IMR-90 (cell line): Measurements from ENCODE around the gene TENM4. TPM values are rescaled to one million over a fixed set of nuclear protein-coding genes. Genes with fewer than 3 reads are reported as not detected.
A peak's percentile ranks its signal among the peaks of the same experiment; 100 is the strongest.

Source experiments
- ATAC-seq: fragments of 200-7000 bp; cut with Tn5 transposase; 2 replicates; pipeline ENCODE4 v1.9.1; 2020; ENCODE audit warnings: low read depth, mild to moderate bottlenecking, moderate library complexity
- BruUV-seq: library from RNA; stranded (reverse); fragments of 400-500 nt; replicated peaks from 2 replicates; lab custom pipeline; 2021; lab: Mats Ljungman, UMichigan
- CTCF ChIA-PET: fragments of 300-600 bp; formaldehyde crosslinking; extraction: SDS; loops from one replicate; lab custom pipeline; 2021; ENCODE audit warnings: antibody characterized with exemption; lab: Yijun Ruan, JAX
- POLR2A ChIA-PET: fragments of 300-600 bp; sonication (Branson Sonifier 250); formaldehyde crosslinking; loops from one replicate; lab custom pipeline; 2022; ENCODE audit warnings: antibody characterized with exemption; ENCODE audit not compliant: unreplicated experiment; lab: Charles Lee
- DNase-seq: peaks from one replicate; pipeline ENCODE4 v3.0.0; 2013
- H2AFZ ChIP-seq: replicated peaks from 2 replicates; pipeline ENCODE3; 2013; ENCODE audit warnings: low read length, mild to moderate bottlenecking; ENCODE audit not compliant: poor library complexity
- H2AK5ac ChIP-seq: 2 replicates; pipeline ENCODE4 v1.6.1; 2013; ENCODE audit warnings: low read depth, low read length, inconsistent platforms
- H2AK9ac ChIP-seq: replicated peaks from 2 replicates; pipeline ENCODE3; 2013; ENCODE audit warnings: mild to moderate bottlenecking, low read depth, low read length, moderate library complexity; ENCODE audit not compliant: poor library complexity
- H2BK120ac ChIP-seq: 2 replicates; pipeline ENCODE4 v1.6.1; 2013; ENCODE audit warnings: low read depth, low read length, inconsistent platforms
- H2BK15ac ChIP-seq: 3 replicates; pipeline ENCODE4 v1.6.1; 2013; ENCODE audit warnings: low read depth, low read length, inconsistent platforms
- H2BK20ac ChIP-seq: 2 replicates; pipeline ENCODE4 v1.6.1; 2013; ENCODE audit warnings: low read depth, mild to moderate bottlenecking, inconsistent platforms, low read length, moderate library complexity
- H2BK5ac ChIP-seq: 2 replicates; pipeline ENCODE4 v1.6.1; 2013; ENCODE audit warnings: mild to moderate bottlenecking, low read depth, low read length, inconsistent platforms; ENCODE audit not compliant: poor library complexity, severe bottlenecking
- H3K14ac ChIP-seq: replicated peaks from 2 replicates; pipeline ENCODE4 v1.6.1; 2013; ENCODE audit warnings: low read depth, low read length, inconsistent platforms
- H3K18ac ChIP-seq: 2 replicates; pipeline ENCODE4 v1.6.1; 2013; ENCODE audit warnings: low read depth, low read length, control low read depth
- H3K23ac ChIP-seq: 2 replicates; pipeline ENCODE4 v1.6.1; 2013; ENCODE audit warnings: low read depth, low read length, inconsistent platforms
- H3K27ac ChIP-seq: 2 replicates; pipeline ENCODE4 v1.5.1; 2013; ENCODE audit warnings: mild to moderate bottlenecking, control low read depth, low read length; ENCODE audit not compliant: insufficient read depth
- H3K27me3 ChIP-seq: 2 replicates; pipeline ENCODE4 v1.6.1; 2013; ENCODE audit warnings: low read length; ENCODE audit not compliant: control insufficient read depth, insufficient read depth
- H3K36me3 ChIP-seq: 2 replicates; pipeline ENCODE4 v1.6.1; 2013; ENCODE audit warnings: low read length, mixed read lengths; ENCODE audit not compliant: control insufficient read depth, insufficient read depth
- H3K4ac ChIP-seq: 2 replicates; pipeline ENCODE4 v1.6.1; 2013; ENCODE audit warnings: low read depth, low read length, inconsistent platforms
- H3K4me1 ChIP-seq: 2 replicates; pipeline ENCODE4 v1.6.1; 2013; ENCODE audit warnings: low read length, mixed read lengths; ENCODE audit not compliant: control insufficient read depth, insufficient read depth
- H3K4me2 ChIP-seq: 2 replicates; pipeline ENCODE4 v1.6.1; 2013; ENCODE audit warnings: low read depth, mild to moderate bottlenecking, control low read depth, low read length, moderate library complexity
- H3K4me3 ChIP-seq: 2 replicates; pipeline ENCODE4 v1.5.1; 2013; ENCODE audit warnings: low read depth, mild to moderate bottlenecking, control low read depth, low read length, moderate library complexity; ENCODE audit not compliant: insufficient read depth
- H3K56ac ChIP-seq: 2 replicates; pipeline ENCODE4 v1.6.1; 2013; ENCODE audit warnings: low read length, inconsistent platforms; ENCODE audit not compliant: insufficient read depth; ENCODE audit errors: extremely low read depth
- H3K79me1 ChIP-seq, 2 experiments: 2 replicates each; pipeline ENCODE4 v1.6.1; 2013; ENCODE audit warnings: low read length in 2 of 2, inconsistent platforms in 1 of 2, low read depth in 1 of 2
- H3K9ac ChIP-seq: 2 replicates; pipeline ENCODE4 v1.6.1; 2013; ENCODE audit warnings: low read depth, low read length, control low read depth
- H3K9me1 ChIP-seq: 2 replicates; pipeline ENCODE4 v1.6.1; 2013; ENCODE audit warnings: low read length, inconsistent platforms; ENCODE audit not compliant: insufficient read depth
- H3K9me3 ChIP-seq: 2 replicates; pipeline ENCODE4 v1.6.1; 2013; ENCODE audit warnings: low read length; ENCODE audit not compliant: control insufficient read depth, insufficient read depth
- H4K20me1 ChIP-seq: 2 replicates; pipeline ENCODE4 v1.6.1; 2013; ENCODE audit warnings: low read length, inconsistent platforms; ENCODE audit not compliant: insufficient read depth
- H4K5ac ChIP-seq: 2 replicates; pipeline ENCODE4 v1.6.1; 2013; ENCODE audit warnings: mild to moderate bottlenecking, low read depth, low read length, control low read depth
- H4K8ac ChIP-seq, 2 experiments: 2 replicates each; pipeline ENCODE4 v1.6.1; 2013; ENCODE audit warnings: low read depth in 2 of 2, low read length in 2 of 2, control low read depth in 1 of 2, inconsistent platforms in 1 of 2
- H4K91ac ChIP-seq: 2 replicates; pipeline ENCODE4 v1.6.1; 2013; ENCODE audit warnings: low read depth, low read length, inconsistent platforms; ENCODE audit not compliant: insufficient read depth
- MAZ ChIP-seq: IDR thresholded peaks from 2 replicates; pipeline ENCODE4 v1.6.1; 2012; ENCODE audit warnings: low read depth, mild to moderate bottlenecking, low read length, improper control_type of control experiment, moderate library complexity, borderline replicate concordance
- USF2 ChIP-seq: fragments of 150-350 bp; IDR thresholded peaks from 2 replicates; pipeline ENCODE4 v1.6.1; 2017; ENCODE audit warnings: mild to moderate bottlenecking, antibody characterized with exemption, low read length, low read depth
- WGBS, 2 experiments: methylation state at CpG; one replicate each; pipeline versions ENCODE4 v1.1.5 to v1.1.7; 2013; ENCODE audit warnings: missing lambda C conversion rate in 2 of 2; ENCODE audit not compliant: insufficient read length in 1 of 2; ENCODE audit errors: extremely low coverage in 2 of 2; 5-methylcytosine and 5-hydroxymethylcytosine counted together
- dilution Hi-C: fragments of 300-500 bp; cut with HindIII; formaldehyde crosslinking; loops from one replicate; pipeline ENCODE4 v1.14.3; 2018; ENCODE audit warnings: low sequenced_read_pairs; ENCODE audit not compliant: unreplicated experiment
- in situ Hi-C: fragments of 300-500 bp; cut with MboI; formaldehyde crosslinking; loops from 3 replicates; pipeline ENCODE4 v1.14.3; 2019; ENCODE audit warnings: low sequenced_read_pairs, inconsistent platforms, mixed read lengths
- intact Hi-C: fragments of 100-400 bp; cut with micrococcal nuclease; formaldehyde crosslinking; loops from 2 replicates; pipeline ENCODE4 v1.10.0; 2022
- polyA plus RNA-seq, 3 experiments: library from polyadenylated mRNA; depleted of rRNA; stranded (reverse); fragments of >200 nt; gene quantifications; 2 replicates each; pipeline ENCODE4 v1.2.3, GENCODE V29; 2012; ENCODE audit warnings: low replicate concordance in 1 of 3
- total RNA-seq: library from RNA; depleted of rRNA; stranded (reverse); fragments of >200 nt; gene quantifications from 2 replicates; pipeline ENCODE4 v1.2.3, GENCODE V29; 2012

TENM4 gene
- total and polyA plus RNA-seq, 2 of the 4 experiments (the other 2 are of a cell fraction): 7.4 to 9.0 TPM

GRCh38 chr11:79263001-79263400 lies 177.8 kb downstream of the TENM4 start:
- H3K9me1 ChIP-seq: peaks cover 3% of the 10 kb centered on the region
- H2BK120ac ChIP-seq: no peak overlapping the region
- H3K23ac ChIP-seq: no peak overlapping the region
- no peak overlapping the region for H3K4ac ChIP-seq
- dilution Hi-C loops: no loop called here
- H3K9ac ChIP-seq: no peak overlapping the region
- H2BK5ac ChIP-seq: no peak overlapping the region
- 26% methylated on average over 4 of the region's 7 CpGs; no CpG with 5 or more reads in 1 of the 2 experiments for WGBS, 2 experiments
- ATAC-seq: no peak; the same call in 1 of the 2 replicates
- H3K18ac ChIP-seq: no peak overlapping the region
- H4K91ac ChIP-seq: no peak overlapping the region
- H3K79me1 ChIP-seq: no peaks in the 10 kb centered on the region; a peak in 1 of 4 replicates
- H3K4me2 ChIP-seq: no peak overlapping the region
- H4K5ac ChIP-seq: no peak overlapping the region
- no peak overlapping the region for H3K4me3 ChIP-seq
- TF ChIP-seq MAZ: no peak
- no peak for TF ChIP-seq USF2
- ChIA-PET POLR2A (no interaction called here), CTCF (no interaction called here)
- no peak overlapping the region for H4K8ac ChIP-seq
- no peaks in the 10 kb centered on the region for H3K9me3 ChIP-seq
- H2AK9ac ChIP-seq: peak overlapping the region; percentile 3
- H2BK20ac ChIP-seq: no peak overlapping the region
- peaks cover 3% of the 10 kb centered on the region; the same call in 1 of the 2 replicates for H3K4me1 ChIP-seq
- H4K20me1 ChIP-seq: no peaks in the 10 kb centered on the region
- peak; percentile 49 for DNase-seq
- no peak overlapping the region for H2AFZ ChIP-seq
- intact Hi-C loops: no loop called here
- BruUV-seq: no TSS peak
- no peaks in the 10 kb centered on the region for H3K27me3 ChIP-seq
- no peak overlapping the region for H2AK5ac ChIP-seq
- H3K36me3 ChIP-seq: no peaks in the 10 kb centered on the region
- in situ Hi-C loops: no loop called here
- H3K14ac ChIP-seq: no peak overlapping the region
- H3K56ac ChIP-seq: no peak overlapping the region
- no peak overlapping the region for H2BK15ac ChIP-seq
- H3K27ac ChIP-seq: no peak overlapping the region
